ENCODE measurements around the gene SLC38A6. TPM values are rescaled to one million over a fixed set of nuclear protein-coding genes. Genes with fewer than 3 reads are reported as not detected.

The SLC38A6 gene
- total and polyA plus RNA-seq, 2 of the 8 experiments (the other 6 are each of a cell fraction or from before 2014, with no cell fraction given) = 8.1 to 9.8 TPM

DNA sequence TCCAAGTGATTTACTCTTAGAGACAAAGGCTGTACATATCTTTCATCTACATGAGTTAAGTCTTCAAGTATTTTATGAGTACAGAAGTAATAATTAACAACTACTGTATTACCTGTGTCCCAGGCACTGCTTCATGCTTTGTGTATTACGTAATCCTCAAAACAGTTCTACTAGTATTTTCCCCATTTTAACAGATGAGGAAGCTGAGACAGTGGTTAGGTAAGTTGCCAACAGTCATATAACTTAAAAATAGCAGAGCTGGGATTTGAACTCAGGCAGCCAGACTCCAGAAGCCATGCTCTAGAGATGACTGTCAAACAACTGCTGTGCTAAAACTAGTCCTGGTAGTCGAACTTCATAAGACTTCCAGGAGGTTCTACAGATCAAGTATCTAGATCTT lies 10.9 kb upstream of the SLC38A6 start:
- Histone ChIP-seq H4K91ac (replicated peaks; ENCODE audit: insufficient read length, low read length) (no peak overlapping the region), H4K8ac (ENCODE audit: extremely low read depth, insufficient read depth, low read length) (no peak overlapping the region), H2AK5ac (ENCODE audit: low read depth, low read length) (no peak overlapping the region), H3K56ac (replicated peaks; ENCODE audit: insufficient read length, low read depth, low read length) (no peak overlapping the region), H3K79me1 (ENCODE audit: low read depth, low read length) (no peaks in the 10 kb centered on the region), H3K4me1 (replicated peaks in 1 of 4; ENCODE audit: control insufficient read depth in 3 of 4, insufficient read depth in 4 of 4, low read length in 3 of 4) (no peaks in the 10 kb centered on the region), H3K23ac (ENCODE audit: insufficient read length) (no peak overlapping the region), H3K27ac (ENCODE audit: low read depth, low read length) (no peak overlapping the region), H2BK5ac (ENCODE audit: low read depth, low read length) (no peak overlapping the region), H2BK12ac (ENCODE audit: low read depth, low read length) (no peak overlapping the region), H2BK120ac (replicated peaks; ENCODE audit: low read depth, low read length) (no peak overlapping the region), H2BK20ac (ENCODE audit: low read length) (no peak overlapping the region), H3K23me2 (ENCODE audit: low read depth, low read length) (no peaks in the 10 kb centered on the region), H3K4ac (replicated peaks; ENCODE audit: insufficient read length, low read depth, low read length) (no peak overlapping the region), H3K4me2 (ENCODE audit: insufficient read depth in 1 of 2, low read depth in 2 of 2, low read length in 2 of 2) (no peak overlapping the region), H2AFZ (ENCODE audit: low read length) (no peak overlapping the region), H4K20me1 (replicated peaks in 1 of 2; ENCODE audit: control insufficient read depth in 1 of 2, insufficient read depth in 2 of 2, low read length in 2 of 2) (peaks cover 0 to 5% of the 10 kb centered on the region in 2 experiments), H3K9ac (replicated peaks in 1 of 4; ENCODE audit: extremely low read depth in 1 of 4, low read depth in 3 of 4, low read length in 3 of 4) (no peak overlapping the region), H3K4me3 (ENCODE audit: extremely low read depth in 1 of 4, insufficient read depth in 2 of 4, low read depth in 3 of 4, low read length in 4 of 4) (no peak overlapping the region), H4K5ac (ENCODE audit: insufficient read length, low read depth, low read length) (no peak overlapping the region), H3K36me3 (ENCODE audit: control insufficient read depth in 2 of 4, insufficient read depth in 4 of 4, low read length in 3 of 4) (peaks cover 0 to 16% (median 3%) of the 10 kb centered on the region in 4 experiments; a peak in 4 of 8 replicates), H3K18ac (ENCODE audit: extremely low read depth, low read length) (no peak overlapping the region), H2BK15ac (ENCODE audit: low read length) (no peak overlapping the region), H3K14ac (ENCODE audit: insufficient read length) (no peak overlapping the region), H3K27me3 (replicated peaks in 1 of 4; ENCODE audit: control insufficient read depth in 3 of 4, extremely low read depth in 1 of 4, insufficient read depth in 3 of 4, low read length in 3 of 4) (no peaks in the 10 kb centered on the region), H3K9me3 (ENCODE audit: insufficient read depth in 2 of 2, low read depth in 1 of 2, low read length in 1 of 2) (no peaks in the 10 kb centered on the region), H3K79me2 (ENCODE audit: control insufficient read depth in 1 of 2, insufficient read depth in 2 of 2, low read length in 2 of 2) (no peaks in the 10 kb centered on the region)
- ChIA-PET CTCF (ENCODE audit: partially characterized antibody) (no interaction called here), POLR2A (ENCODE audit: partially characterized antibody) (no interaction called here)
- WGBS, 2 experiments (ENCODE audit: extremely low coverage in 1 of 2, insufficient coverage in 1 of 2, insufficient read length in 1 of 2, insufficient replicate concordance in 2 of 2, low coverage in 1 of 2, low lambda C conversion rate in 2 of 2, missing lambda C conversion rate in 1 of 2) = 81% methylated on average over 2 of the region's 2 CpGs; no CpG with 5 or more reads in 1 of the 2 experiments
- no peak for DNase-seq (ENCODE audit: low read depth in 1 of 2, low spot score in 2 of 2)
- TF ChIP-seq SP2 (IDR thresholded peaks at IDR 0.05; ENCODE audit: low read length) = no peak
- TF ChIP-seq, protein P1, sequence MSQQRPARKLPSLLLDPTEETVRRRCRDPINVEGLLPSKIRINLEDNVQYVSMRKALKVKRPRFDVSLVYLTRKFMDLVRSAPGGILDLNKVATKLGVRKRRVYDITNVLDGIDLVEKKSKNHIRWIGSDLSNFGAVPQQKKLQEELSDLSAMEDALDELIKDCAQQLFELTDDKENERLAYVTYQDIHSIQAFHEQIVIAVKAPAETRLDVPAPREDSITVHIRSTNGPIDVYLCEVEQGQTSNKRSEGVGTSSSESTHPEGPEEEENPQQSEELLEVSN (IDR thresholded peaks at IDR 0.05) = no peak
- peak; percentile 45; the same call in 1 of the 2 replicates for TF ChIP-seq CEBPB (IDR thresholded peaks at IDR 0.05; ENCODE audit: low read depth, low read length)
- no peak for TF ChIP-seq BCL11A (IDR thresholded peaks at IDR 0.05; ENCODE audit: low read depth in 2 of 2, low read length in 2 of 2)
- no peak for TF ChIP-seq ZNF274 (IDR thresholded peaks at IDR 0.05; ENCODE audit: borderline replicate concordance, extremely low read depth, low read length)
- no peak for TF ChIP-seq CHD1 (IDR thresholded peaks at IDR 0.05; ENCODE audit: low read depth, low read length)
- TF ChIP-seq, protein P2, sequence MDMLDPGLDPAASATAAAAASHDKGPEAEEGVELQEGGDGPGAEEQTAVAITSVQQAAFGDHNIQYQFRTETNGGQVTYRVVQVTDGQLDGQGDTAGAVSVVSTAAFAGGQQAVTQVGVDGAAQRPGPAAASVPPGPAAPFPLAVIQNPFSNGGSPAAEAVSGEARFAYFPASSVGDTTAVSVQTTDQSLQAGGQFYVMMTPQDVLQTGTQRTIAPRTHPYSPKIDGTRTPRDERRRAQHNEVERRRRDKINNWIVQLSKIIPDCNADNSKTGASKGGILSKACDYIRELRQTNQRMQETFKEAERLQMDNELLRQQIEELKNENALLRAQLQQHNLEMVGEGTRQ (IDR thresholded peaks at IDR 0.05; ENCODE audit: low read length) = no peak
- FAIRE-seq = no peak
